HG02938 (cell line): ENCODE results near the gene AREL1.

Experiments
- ATAC-seq: cut with Tn5 transposase; IDR thresholded peaks from one replicate; pipeline ENCODE4 v1.9.1; 2021; ENCODE audit warnings: mild to moderate bottlenecking, moderate library complexity; ENCODE audit not compliant: unreplicated experiment

AREL1 gene

GRCh38 chr14:74612350-74613021 is 100.4 kb downstream of the AREL1 start:
- peak; percentile 52 for ATAC-seq

GRCh38 chr14:74611650-74612349 is 101.1 kb downstream of the AREL1 start, which contains the start of gene LTBP2:
Gene LTBP2 (minus strand): TSS chr14:74612237. CDS start chr14:74611944, 293 bp downstream.
- no peak for ATAC-seq
